HEK293T (cell line): Measurements from ENCODE around the gene BMP7.

Experiments used
- CTCF ChIA-PET: fragments of 350-600 bp; formaldehyde crosslinking; extraction: SDS; loops from one replicate; lab custom pipeline; 2021; ENCODE audit warnings: antibody characterized with exemption, inconsistent platforms; lab: Yijun Ruan, JAX
- POLR2A ChIA-PET: fragments of 350-600 bp; formaldehyde crosslinking; extraction: SDS; loops from one replicate; lab custom pipeline; 2020; ENCODE audit warnings: antibody characterized with exemption, inconsistent platforms; lab: Yijun Ruan, JAX
- DNase-seq: peaks from one replicate; pipeline ENCODE4 v3.0.0; 2012; ENCODE audit warnings: mixed read lengths; ENCODE audit errors: extremely low spot score
- ARNT ChIP-seq: fragments of 450-650 bp; IDR thresholded peaks from 2 replicates; pipeline ENCODE4 v1.6.1; 2017; ENCODE audit warnings: mild to moderate bottlenecking
- BHLHE40 ChIP-seq: fragments of 450-650 bp; IDR thresholded peaks from 2 replicates; pipeline ENCODE4 v1.6.1; 2016; ENCODE audit warnings: mild to moderate bottlenecking, moderate library complexity, borderline replicate concordance
- CTBP1 ChIP-seq: fragments of 450-650 bp; IDR thresholded peaks from 2 replicates; pipeline ENCODE4 v1.6.1; 2016; ENCODE audit warnings: borderline replicate concordance
- ELF4 ChIP-seq: fragments of 450-650 bp; IDR thresholded peaks from 2 replicates; pipeline ENCODE4 v1.6.1; 2017; ENCODE audit warnings: antibody characterized with exemption
- FOXA1 ChIP-seq: fragments of 450-650 bp; IDR thresholded peaks from 2 replicates; pipeline ENCODE4 v1.6.1; 2016; ENCODE audit warnings: mild to moderate bottlenecking
- FOXK2 ChIP-seq: fragments of 450-650 bp; IDR thresholded peaks from 2 replicates; pipeline ENCODE4 v1.6.1; 2016; ENCODE audit warnings: mild to moderate bottlenecking
- FOXM1 ChIP-seq: fragments of 450-650 bp; IDR thresholded peaks from 2 replicates; pipeline ENCODE4 v1.6.1; 2017; ENCODE audit warnings: mild to moderate bottlenecking, borderline replicate concordance
- HDGF ChIP-seq: fragments of 450-650 bp; IDR thresholded peaks from 2 replicates; pipeline ENCODE4 v1.6.1; 2017; ENCODE audit warnings: antibody characterized with exemption, borderline replicate concordance
- L3MBTL2 ChIP-seq: fragments of 450-650 bp; conservative IDR thresholded peaks from 2 replicates; pipeline ENCODE4 v1.6.1; 2016; ENCODE audit warnings: mild to moderate bottlenecking
- LEF1 ChIP-seq: fragments of 450-650 bp; IDR thresholded peaks from 2 replicates; pipeline ENCODE4 v1.6.1; 2017; ENCODE audit warnings: mild to moderate bottlenecking, borderline replicate concordance
- NFRKB ChIP-seq: fragments of 450-650 bp; IDR thresholded peaks from 2 replicates; pipeline ENCODE4 v1.6.1; 2016; ENCODE audit warnings: mild to moderate bottlenecking, moderate library complexity
- PKNOX1 ChIP-seq: fragments of 450-650 bp; IDR thresholded peaks from 2 replicates; pipeline ENCODE4 v1.6.1; 2016
- SP1 ChIP-seq: fragments of 450-650 bp; IDR thresholded peaks from 2 replicates; pipeline ENCODE4 v1.6.1; 2017
- SUZ12 ChIP-seq: fragments of 450-650 bp; IDR thresholded peaks from 2 replicates; pipeline ENCODE4 v1.6.1; 2016; ENCODE audit warnings: mild to moderate bottlenecking
- TARDBP ChIP-seq: fragments of 450-650 bp; IDR thresholded peaks from 2 replicates; pipeline ENCODE4 v1.6.1; 2016
- ZNF384 ChIP-seq: fragments of 450-650 bp; IDR thresholded peaks from 2 replicates; pipeline ENCODE4 v1.6.1; 2016

BMP7 gene

GRCh38 chr20:57237585-57237953 lies 28.9 kb downstream of the BMP7 start:
- TF ChIP-seq FOXK2 = no peak
- no peak for TF ChIP-seq ELF4
- TF ChIP-seq TARDBP = no peak
- TF ChIP-seq HDGF = no peak
- no peak for TF ChIP-seq SP1
- no peak for TF ChIP-seq ARNT
- no peak for TF ChIP-seq CTBP1
- TF ChIP-seq L3MBTL2 = no peak
- DNase-seq = no peak
- ChIA-PET CTCF (no interaction called here), POLR2A (no interaction called here)

- TF ChIP-seq SP1 (no peak), BHLHE40 (no peak), ZNF384 (no peak), NFRKB (no peak), FOXA1 (no peak), CTBP1 (no peak), FOXK2 (no peak), FOXM1 (no peak), ELF4 (no peak), HDGF (no peak), TARDBP (no peak), L3MBTL2 (no peak), PKNOX1 (no peak), SUZ12 (no peak), ARNT (no peak), LEF1 (no peak)
- ChIA-PET CTCF (no interaction called here), POLR2A (no interaction called here)
- no peak for DNase-seq
Observed at GRCh38 chr20:57236813-57237584, 29.4 kb downstream of the BMP7 start.

- ChIA-PET POLR2A (interaction anchor here (0.7 to 1.7 kb wide), 2 partner anchors 17 to 18 kb away, joined by 3 read pairs; no protein-coding TSS in a partner anchor), CTCF (no interaction called here)
- DNase-seq = no peak
- TF ChIP-seq ELF4 (no peak), CTBP1 (no peak), L3MBTL2 (no peak), ZNF384 (no peak), LEF1 (no peak), SP1 (no peak), TARDBP (no peak), HDGF (no peak), NFRKB (no peak)
Observed at GRCh38 chr20:57234556-57235251, 31.7 kb downstream of the BMP7 start.

GRCh38 chr20:57231951-57232428 lies 34.5 kb downstream of the BMP7 start:
- POLR2A ChIA-PET = no interaction called here
- no peak for DNase-seq
- CTCF ChIA-PET = no interaction called here
- TF ChIP-seq SP1 (no peak), HDGF (no peak), SUZ12 (no peak), ELF4 (no peak), TARDBP (no peak), NFRKB (no peak), L3MBTL2 (no peak), FOXM1 (no peak), BHLHE40 (no peak), FOXK2 (no peak), LEF1 (no peak), ARNT (no peak), FOXA1 (no peak), ZNF384 (no peak)

- DNase-seq = no peak
- TF ChIP-seq HDGF (no peak), ARNT (no peak), PKNOX1 (no peak), SP1 (no peak), SUZ12 (no peak), ELF4 (no peak), LEF1 (no peak), FOXA1 (no peak), FOXM1 (no peak), ZNF384 (no peak), TARDBP (no peak)
- CTCF ChIA-PET = no interaction called here
- POLR2A ChIA-PET = no interaction called here
Observed at GRCh38 chr20:57231161-57231560, 35.3 kb downstream of the BMP7 start.

- ChIA-PET POLR2A (no interaction called here), CTCF (no interaction called here)
- TF ChIP-seq ELF4 (no peak), LEF1 (no peak), FOXK2 (no peak), SUZ12 (no peak), FOXM1 (no peak), L3MBTL2 (no peak), NFRKB (no peak), CTBP1 (no peak)
- no peak for DNase-seq
Observed at GRCh38 chr20:57230247-57230646, 36.2 kb downstream of the BMP7 start.
